ENCODE data around the gene MMP14.

MMP14 gene

GRCh38 chr14:22842211-22843122 is 6.1 kb downstream of the MMP14 start:
- no peak for DNase-seq (ENCODE audit: low spot score)
- in situ Hi-C loops (cut with MboI; ENCODE audit: low sequenced_read_pairs, unreplicated experiment), result no loop called here
- no peak for TF ChIP-seq CTCF (IDR thresholded peaks at IDR 0.05; ENCODE audit: borderline replicate concordance, control extremely low read depth, extremely low read depth, insufficient read depth, missing control alignments)

- no peak for DNase-seq (ENCODE audit: low spot score)
- TF ChIP-seq CTCF (IDR thresholded peaks at IDR 0.05; ENCODE audit: borderline replicate concordance, control extremely low read depth, extremely low read depth, insufficient read depth, missing control alignments), result no peak
- in situ Hi-C loops (cut with MboI; ENCODE audit: low sequenced_read_pairs, unreplicated experiment), result no loop called here
Observed at GRCh38 chr14:22843123-22843925, 6.9 kb downstream of the MMP14 start.

GRCh38 chr14:22844221-22845102 is 8.1 kb downstream of the MMP14 start:
- in situ Hi-C loops (cut with MboI; ENCODE audit: low sequenced_read_pairs, unreplicated experiment), result no loop called here
- no peak for TF ChIP-seq CTCF (IDR thresholded peaks at IDR 0.05; ENCODE audit: borderline replicate concordance, control extremely low read depth, extremely low read depth, insufficient read depth, missing control alignments)
- peak; percentile 32 for DNase-seq (ENCODE audit: low spot score)

GRCh38 chr14:22845103-22845394 is 8.7 kb downstream of the MMP14 start:
- DNase-seq (ENCODE audit: low spot score), result no peak
- no peak for TF ChIP-seq CTCF (IDR thresholded peaks at IDR 0.05; ENCODE audit: borderline replicate concordance, control extremely low read depth, extremely low read depth, insufficient read depth, missing control alignments)
- in situ Hi-C loops (cut with MboI; ENCODE audit: low sequenced_read_pairs, unreplicated experiment), result no loop called here

GRCh38 chr14:22845821-22846625 is 9.6 kb downstream of the MMP14 start:
- in situ Hi-C loops (cut with MboI; ENCODE audit: low sequenced_read_pairs, unreplicated experiment), result no loop called here
- peak; percentile 32 for DNase-seq (ENCODE audit: low spot score)
- TF ChIP-seq CTCF (IDR thresholded peaks at IDR 0.05; ENCODE audit: borderline replicate concordance, control extremely low read depth, extremely low read depth, insufficient read depth, missing control alignments), result no peak

All from GM13976 (cell line).